C4-2B (cell line): ENCODE measurements around the gene STEAP1B.

Experiments
- H3K27ac ChIP-seq: fragments of 450-650 bp; 2 replicates; pipeline ENCODE4 v1.5.1; 2017
- CTCF ChIP-seq: fragments of 450-650 bp; conservative IDR thresholded peaks from 2 replicates; pipeline ENCODE4 v1.5.1; 2017; ENCODE audit warnings: mild to moderate bottlenecking
- ZFX ChIP-seq: fragments of 450-650 bp; IDR thresholded peaks from 2 replicates; pipeline ENCODE4 v1.6.1; 2017

The STEAP1B gene

GRCh38 chr7:22397981-22398380, 102.0 kb downstream of the STEAP1B start:
- TF ChIP-seq CTCF (no peak), ZFX (no peak)
- no peak overlapping the region for H3K27ac ChIP-seq

- TF ChIP-seq CTCF = no peak
- H3K27ac ChIP-seq = no peak overlapping the region
These were observed 104.8 kb downstream of the STEAP1B start for GRCh38 chr7:22395222-22395621.

GRCh38 chr7:22394739-22395138, 105.2 kb downstream of the STEAP1B start:
- TF ChIP-seq ZFX = no peak
- TF ChIP-seq CTCF = no peak
- H3K27ac ChIP-seq = no peak overlapping the region

- TF ChIP-seq CTCF = no peak
- TF ChIP-seq ZFX = no peak
- H3K27ac ChIP-seq = no peak overlapping the region
These were observed 105.9 kb downstream of the STEAP1B start for GRCh38 chr7:22393913-22394729.

GRCh38 chr7:22390516-22390915, 109.5 kb downstream of the STEAP1B start:
- H3K27ac ChIP-seq = no peak overlapping the region
- no peak for TF ChIP-seq CTCF
- no peak for TF ChIP-seq ZFX

GRCh38 chr7:22389892-22390291, 110.1 kb downstream of the STEAP1B start:
- H3K27ac ChIP-seq = no peak overlapping the region; the same call in 1 of the 2 replicates
- TF ChIP-seq CTCF = no peak
- no peak for TF ChIP-seq ZFX

GRCh38 chr7:22387583-22387982, 112.4 kb downstream of the STEAP1B start:
- no peak overlapping the region for H3K27ac ChIP-seq
- TF ChIP-seq ZFX (no peak), CTCF (no peak)
